Stimulated activated CD8-positive, alpha-beta memory T cell treated with anti-CD3 and anti-CD28 coated beads, Interleukin-15, amount 100 ng/mL, for 1 hour (primary cell): ENCODE measurements around the gene CDH4.
"Not testable (repeated sequence)": the region's sequence is repeated elsewhere in the genome, so short reads cannot be mapped to it uniquely, and the experiment has no call there.

Source experiments
- DNase-seq: peaks from one replicate; pipeline ENCODE4 v3.0.0-alpha.2; 2020; ENCODE audit warnings: low read depth

Gene CDH4

DNA sequence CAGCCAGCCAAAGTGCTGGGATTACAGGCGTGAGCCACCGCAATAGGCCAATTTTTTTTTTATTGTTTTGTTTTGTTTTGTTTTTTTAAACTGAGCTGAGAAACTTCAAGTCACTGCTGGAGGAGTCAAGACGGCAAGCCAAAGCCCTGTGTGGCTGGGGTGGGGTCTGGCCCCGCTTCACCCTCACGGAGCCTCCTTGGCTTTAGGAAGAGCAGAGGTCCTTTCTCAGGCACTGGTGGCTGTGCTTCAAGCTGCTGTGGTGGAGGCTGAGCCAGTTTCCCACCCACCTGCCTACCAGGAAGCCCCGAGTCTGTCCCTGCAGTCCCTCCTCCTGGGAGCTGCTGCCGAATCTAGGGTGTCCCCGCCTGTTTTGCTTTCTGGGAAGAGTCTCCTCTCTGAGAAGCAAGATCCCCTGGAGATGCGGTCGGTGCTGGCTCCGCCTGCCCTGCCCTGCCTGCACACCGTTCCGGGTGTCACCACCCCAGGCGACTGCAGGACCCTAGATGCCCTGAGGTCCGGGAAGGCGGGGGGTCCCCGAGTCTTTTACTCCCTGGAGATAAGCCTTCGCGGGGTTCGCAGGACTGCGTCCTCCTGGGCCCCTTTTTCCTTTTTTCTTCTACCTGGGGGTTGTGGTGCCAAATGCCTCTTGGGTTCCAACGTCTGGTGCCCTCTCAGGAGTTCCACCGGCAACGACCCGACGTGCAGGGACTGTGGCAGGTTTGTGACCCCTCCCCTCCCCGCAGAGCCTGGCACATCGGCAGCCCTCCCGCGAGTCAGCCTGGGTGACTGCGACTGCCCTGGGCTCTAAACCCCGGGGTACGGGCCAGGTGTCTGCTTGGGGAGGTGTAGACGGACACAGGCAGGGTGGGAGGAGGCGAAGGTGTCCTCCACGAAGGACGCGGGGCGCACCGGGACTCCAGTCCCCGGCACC lies 712.9 kb downstream of the CDH4 start:
- no peak for DNase-seq

DNA sequence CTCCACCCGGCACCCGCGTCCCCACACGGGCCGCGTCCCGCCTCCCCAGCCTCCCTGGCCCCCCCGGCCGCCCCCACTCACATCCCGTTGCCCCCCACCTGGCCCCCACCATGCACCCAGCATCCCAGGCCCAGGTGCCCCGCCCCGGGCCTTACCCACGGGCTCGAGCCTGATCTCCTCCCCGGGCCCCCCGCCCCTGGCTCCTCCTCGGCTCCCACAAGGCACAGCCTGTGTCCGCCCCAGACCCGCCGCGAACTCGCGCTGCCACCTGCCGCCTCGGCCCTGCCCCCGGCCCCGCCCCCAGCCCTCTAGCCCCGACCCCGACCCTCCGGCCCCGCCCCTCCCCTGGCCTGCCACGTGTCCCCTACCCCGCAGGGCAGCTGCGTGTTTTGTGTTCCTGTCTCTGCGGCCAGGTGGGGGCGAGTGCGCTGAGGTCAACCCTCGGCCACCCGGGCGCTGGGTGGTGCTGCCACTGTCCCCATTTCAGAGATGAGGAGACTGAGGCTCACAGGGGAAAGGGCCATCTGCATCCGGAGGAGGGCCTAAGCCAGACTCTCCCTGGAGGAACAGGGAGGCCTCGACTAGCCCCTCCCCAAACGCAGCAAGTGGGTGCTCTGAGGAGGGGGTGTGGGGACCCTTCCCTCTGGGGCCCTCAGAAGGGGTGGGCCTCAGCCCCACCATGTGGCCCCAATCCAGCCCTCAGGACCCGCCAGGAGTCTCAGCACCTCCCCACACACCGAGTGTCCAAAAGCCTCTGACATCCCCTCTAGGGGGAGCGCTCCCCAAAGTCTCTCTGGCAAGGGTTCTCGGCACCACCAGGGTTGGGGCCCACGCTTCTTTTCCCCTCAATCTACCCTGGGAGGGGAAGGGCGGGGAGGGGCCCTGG lies 713.8 kb downstream of the CDH4 start:
- no peak for DNase-seq

DNA sequence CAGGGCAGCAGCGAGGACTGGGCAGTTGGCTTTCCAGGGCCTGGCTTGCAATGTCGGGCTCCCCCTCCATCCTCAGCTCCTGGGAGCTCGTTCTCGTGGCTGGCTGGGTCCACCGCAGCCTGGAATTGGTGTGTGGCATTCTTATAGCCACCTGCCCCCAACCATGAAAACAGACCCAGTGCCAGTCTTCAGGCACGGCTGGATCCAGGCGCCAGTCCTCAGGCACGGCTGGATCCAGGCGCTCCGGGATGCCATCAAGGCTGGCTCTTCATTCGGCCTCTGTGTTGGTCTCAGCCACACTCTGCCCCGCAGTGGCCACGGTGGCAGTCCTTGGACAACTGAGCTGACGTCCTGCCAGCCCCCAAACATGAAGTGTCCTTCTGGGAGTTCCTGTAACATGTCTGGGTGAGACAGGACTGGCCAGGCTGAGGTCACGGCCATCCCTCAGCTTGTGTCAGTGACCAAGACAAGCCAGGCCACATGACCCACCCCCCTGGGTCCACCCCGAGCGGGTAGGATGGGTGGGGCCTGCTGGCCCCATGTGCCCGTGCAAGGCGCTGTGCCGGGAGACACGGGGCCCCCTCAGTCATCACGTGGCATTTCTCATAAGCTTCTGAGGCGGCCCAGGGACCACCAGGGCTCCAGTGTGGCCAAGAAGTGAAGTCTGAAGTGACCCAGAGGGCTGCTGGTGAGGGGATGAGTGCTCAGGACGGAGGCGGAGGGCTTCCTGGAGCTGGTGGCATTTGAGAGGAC lies 714.6 kb downstream of the CDH4 start:
- DNase-seq: no peak

- no peak for DNase-seq
Measured at GRCh38 chr20:61967300-61967699, 715.2 kb downstream of the CDH4 start.

- no peak for DNase-seq
Measured at GRCh38 chr20:61968036-61968810, 716.2 kb downstream of the CDH4 start.

DNA sequence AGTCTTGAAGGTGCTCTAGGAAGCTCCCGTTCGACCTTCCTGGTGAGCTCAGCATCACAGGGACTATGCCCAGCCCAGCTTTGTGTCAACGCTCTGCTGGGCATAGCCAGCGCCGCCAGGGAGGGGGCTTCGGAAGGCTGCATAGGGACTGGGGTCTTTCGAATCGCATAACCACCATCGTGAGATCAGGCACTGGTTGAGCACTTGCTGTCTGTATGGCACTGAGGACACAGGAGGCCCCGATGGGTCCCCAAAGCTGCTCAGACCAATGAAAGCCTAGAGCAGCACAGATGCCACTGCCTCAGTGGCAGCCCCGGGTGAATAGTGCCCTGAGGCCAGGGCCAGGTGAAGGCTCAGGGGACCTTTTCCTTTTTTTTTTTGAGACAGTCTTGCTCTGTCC lies 716.9 kb downstream of the CDH4 start:
- DNase-seq: no peak

- DNase-seq: no peak
Measured at GRCh38 chr20:61969806-61970205, 717.7 kb downstream of the CDH4 start.

- DNase-seq: no peak
Measured at GRCh38 chr20:61970357-61970756, 718.3 kb downstream of the CDH4 start.

DNA sequence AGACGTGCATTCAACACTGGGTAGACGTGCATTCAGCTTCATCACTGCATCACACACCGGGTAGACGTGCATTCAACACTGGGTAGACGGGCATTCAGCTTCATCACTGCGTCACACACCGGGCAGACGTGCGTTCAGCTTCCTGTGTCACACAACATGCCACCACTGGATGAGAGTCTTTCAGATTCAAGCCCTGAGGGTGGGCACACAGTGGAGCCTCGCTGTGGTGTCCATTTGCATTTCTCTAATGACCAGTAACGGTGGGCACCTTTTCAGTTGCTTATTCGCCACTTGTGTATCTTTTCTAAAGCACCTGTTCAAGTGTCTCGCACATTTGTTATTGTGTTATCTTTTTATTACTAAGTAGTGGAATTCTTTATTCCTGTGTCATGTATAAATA lies 719.5 kb downstream of the CDH4 start:
- not testable (repeated sequence) for DNase-seq

DNA sequence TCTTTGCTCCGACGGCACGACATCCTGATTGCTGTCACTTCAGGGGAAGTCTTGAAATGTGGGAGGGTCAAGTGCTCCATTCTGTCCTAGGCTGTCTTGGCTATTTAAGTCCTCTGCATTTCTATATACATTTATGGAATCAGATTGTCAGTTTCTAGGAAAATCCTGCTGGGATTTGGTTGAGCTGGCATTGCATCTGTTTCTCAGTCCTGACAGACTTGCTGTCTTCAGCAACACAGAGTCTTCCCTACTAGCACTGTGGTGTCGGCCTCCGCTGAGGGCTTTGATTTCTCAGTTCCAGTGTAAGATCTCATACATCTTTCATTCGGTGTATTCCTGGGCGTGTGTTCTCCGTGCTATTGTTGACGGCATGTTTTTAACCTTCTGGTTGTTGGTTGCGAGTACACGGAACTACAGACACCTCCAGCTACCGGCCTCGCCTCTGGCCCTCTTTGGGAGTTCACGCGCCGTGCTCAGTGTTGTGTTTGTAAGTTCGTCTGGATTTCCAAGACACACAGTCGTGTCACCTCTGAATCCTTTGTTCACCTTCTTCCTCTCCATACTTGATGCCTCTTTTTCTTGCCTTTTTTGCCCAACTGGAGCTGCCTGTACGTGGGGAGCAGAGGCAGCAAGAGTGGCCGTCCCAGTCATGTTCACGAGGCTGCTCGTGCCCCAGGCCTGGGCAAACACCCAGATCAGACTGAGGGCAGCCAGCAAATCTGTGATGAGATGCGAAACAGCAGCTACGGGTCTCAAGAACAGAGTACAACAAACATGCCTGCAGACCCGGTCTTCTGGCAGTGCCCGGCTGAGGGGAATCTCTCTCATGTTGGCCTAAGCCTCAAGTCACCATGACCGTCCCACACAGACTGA lies 720.8 kb downstream of the CDH4 start:
- no peak for DNase-seq

DNA sequence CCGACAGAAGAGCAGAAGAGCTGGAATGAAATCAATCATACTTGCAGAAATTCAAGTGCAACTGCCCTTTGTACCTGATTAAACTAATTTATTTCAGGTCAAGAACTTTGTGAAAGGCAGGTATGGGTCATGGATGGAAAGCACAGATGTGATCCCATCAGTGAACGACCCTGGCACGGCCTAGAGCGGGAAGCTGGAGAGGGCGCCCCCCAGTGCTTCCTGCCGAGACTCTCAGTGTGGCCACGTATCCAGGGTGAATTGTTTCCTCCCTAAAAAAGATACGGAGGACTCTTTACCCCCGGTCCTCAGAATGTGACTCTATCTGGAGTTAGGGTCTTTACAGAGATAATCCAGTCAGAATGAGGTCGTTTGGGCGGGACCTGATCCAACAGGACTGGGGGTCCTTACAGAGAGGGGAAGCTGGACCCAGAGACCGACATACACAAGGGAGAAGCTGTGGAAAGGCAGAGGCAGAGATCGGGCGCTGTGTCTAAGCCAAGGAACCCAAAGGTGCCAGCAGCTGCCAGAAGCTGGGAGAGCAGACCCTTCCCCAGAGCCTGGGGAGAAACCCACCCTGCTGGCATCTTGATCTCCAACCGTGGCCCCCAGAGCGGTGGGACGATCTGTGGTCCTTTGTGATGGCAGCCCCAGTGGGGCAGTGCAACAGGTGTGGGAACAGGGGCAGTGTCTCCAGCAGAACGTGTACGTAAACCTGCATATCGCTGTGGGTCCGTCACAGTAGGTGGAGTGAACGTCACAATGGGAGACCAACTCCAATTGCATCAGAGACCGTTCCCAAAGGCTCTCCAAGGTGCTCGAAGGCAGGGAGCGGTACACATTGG lies 721.7 kb downstream of the CDH4 start:
- DNase-seq: no peak

GRCh38 chr20:61974357-61974665 lies 722.2 kb downstream of the CDH4 start:
- DNase-seq: no peak

DNA sequence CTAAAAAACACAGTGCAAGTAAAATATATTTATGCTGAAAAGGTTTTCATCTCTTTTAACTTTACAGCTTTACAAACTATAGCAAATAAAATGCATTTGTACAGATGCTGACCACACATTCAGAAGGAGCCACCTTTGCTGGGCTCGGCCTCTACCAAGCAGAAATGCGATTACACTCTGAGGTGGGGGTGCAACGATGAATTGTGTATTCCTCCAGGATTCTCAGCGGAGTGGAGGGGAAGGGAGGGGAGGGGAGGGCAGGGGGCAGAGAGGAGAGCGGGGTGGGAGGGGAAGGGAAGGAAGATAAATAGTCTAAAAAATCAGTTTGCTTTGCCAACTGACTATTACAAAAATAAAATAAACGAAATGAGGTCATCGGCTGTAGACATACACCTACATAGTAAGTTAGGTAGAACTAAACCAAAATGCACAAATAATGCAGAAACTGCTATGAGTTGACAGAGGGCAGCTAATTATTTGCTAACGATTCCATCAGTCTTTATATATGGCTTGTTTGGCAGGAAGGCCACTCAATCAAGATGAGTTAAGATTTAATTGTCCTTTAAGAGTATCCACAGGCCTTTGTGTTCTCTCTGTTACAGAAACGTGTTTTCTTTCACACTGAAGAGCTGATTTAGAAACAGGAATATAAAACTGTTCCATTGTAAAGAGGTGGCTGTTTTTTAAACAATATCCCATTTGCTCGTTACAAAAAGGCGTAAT lies 723.5 kb downstream of the CDH4 start:
- DNase-seq: no peak

DNA sequence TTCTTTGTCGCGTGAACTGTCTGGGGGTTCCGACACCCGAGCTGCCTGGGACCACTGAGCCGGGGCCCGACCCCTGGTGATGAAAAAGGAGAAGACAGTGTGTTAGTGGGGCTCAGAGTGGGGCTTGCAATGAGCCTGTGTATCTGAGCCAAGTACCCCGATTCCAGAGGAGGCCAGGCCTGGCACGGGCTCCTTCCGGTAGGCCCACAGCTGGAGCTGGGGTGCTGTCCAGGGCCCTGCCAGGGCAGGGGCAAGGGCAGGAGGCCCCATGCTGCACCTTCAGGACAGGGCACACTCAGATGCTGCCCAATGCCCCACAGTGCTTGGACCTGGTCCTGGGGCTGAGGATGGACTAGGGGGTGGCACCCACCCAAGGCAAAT lies 724.2 kb downstream of the CDH4 start:
- no peak for DNase-seq

DNA sequence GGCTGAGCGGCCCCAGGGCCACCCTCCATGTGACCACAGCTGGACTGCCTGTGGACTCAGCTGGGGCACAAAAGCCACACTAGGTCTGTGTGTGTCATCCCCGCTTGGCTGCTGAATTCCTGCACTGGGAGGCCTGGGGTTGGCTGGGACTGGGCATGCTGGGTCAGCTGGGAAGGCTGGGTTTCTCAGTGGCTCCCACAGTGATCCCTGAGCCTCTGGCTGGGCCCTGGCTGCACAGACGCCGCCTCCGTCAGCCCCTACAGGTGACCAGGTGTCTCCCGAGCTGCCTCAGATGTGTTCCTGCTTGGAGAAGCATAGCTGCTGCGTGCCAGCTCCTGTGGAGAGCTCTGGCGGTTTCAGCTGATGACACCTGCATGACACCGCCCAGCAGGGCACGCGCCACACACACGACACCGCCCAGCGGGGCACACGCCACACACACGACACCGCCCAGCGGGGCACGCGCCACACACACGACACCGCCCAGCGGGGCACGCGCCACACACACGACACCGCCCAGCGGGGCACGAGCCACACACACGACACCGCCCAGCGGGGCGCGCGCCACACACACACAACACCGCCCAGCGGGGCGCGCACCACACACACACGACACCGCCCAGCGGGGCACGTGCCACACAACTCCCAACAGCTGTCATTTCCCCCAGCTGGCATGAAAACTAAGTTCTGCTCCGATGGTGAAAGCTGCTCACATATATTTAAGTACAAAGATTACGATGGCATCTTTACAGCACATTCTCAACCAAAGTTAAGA lies 724.8 kb downstream of the CDH4 start:
- DNase-seq: no peak

DNA sequence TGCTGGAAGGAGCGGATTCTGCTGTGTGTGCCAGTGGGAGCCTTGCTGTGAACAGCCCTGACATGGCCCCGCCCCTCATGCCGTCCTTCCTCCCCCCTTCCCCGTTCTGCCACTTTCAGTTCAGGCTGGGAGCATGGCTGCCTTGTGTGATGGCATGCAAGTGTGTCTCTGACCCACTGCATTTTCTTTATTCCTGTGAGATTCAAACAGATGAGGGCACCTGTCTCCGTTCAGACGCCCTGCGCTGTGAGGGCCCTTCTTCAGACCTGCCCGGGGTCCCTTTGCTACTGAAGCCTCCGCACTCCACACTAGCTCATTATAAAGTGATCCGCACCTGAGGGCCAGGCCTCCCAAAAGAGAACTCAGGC lies 725.3 kb downstream of the CDH4 start:
- no peak for DNase-seq

- no peak for DNase-seq
Measured at GRCh38 chr20:61978491-61978890, 726.4 kb downstream of the CDH4 start.

DNA sequence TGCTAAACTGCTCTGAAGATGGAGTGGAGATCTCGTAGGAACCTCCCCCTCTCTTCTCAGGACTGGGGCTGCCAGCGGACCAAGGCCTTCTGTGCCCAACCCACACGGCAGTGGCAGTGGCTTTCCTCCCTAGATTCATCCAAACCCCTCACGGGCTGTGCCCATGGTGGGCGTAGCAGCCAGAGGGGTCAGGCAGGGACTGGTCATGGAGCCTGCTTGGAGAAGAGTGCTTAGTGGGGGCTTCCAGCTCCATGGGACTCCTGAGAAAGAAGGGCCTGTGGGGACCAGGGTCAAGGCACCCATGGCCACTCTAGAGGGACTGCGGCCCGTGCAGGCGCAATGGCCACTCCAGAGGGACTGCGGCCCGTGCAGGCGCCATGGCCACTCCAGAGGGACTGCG lies 727.0 kb downstream of the CDH4 start:
- DNase-seq: no peak
